Brain pericyte (primary cell): ENCODE data around the gene GCKR.

Experiments
- DNase-seq: peaks from one replicate; pipeline ENCODE4 v3.0.0-alpha.2; 2012; ENCODE audit warnings: low read depth, low spot score

The GCKR gene

GRCh38 chr2:27496357-27497287 lies at the start of gene GCKR:
Gene GCKR (plus strand): TSS chr2:27496839. CDS start chr2:27496905, 66 bp downstream.
- DNase-seq: no peak

GRCh38 chr2:27448381-27448780 lies 48.3 kb upstream of the GCKR start:
- no peak for DNase-seq

- no peak for DNase-seq
These were observed 45.5 kb upstream of the GCKR start for GRCh38 chr2:27451095-27451494.

- no peak for DNase-seq
These were observed 42.7 kb upstream of the GCKR start for GRCh38 chr2:27453968-27454367.

- DNase-seq: no peak
These were observed 35.5 kb upstream of the GCKR start for GRCh38 chr2:27461118-27461517.

- DNase-seq: no peak
These were observed 32.2 kb upstream of the GCKR start for GRCh38 chr2:27464443-27464842.

GRCh38 chr2:27471961-27472360 lies 24.7 kb upstream of the GCKR start:
- no peak for DNase-seq

- DNase-seq: no peak
These were observed 11.1 kb upstream of the GCKR start for GRCh38 chr2:27485496-27485895.

GRCh38 chr2:27489118-27489497 lies 7.5 kb upstream of the GCKR start:
- no peak for DNase-seq

GRCh38 chr2:27489498-27490397 lies 6.9 kb upstream of the GCKR start, which contains the start of gene IFT172:
Gene IFT172 (minus strand): TSS chr2:27489743. CDS start chr2:27489653, 90 bp downstream.
- peak; percentile 90 for DNase-seq

- DNase-seq: no peak
These were observed 4.1 kb upstream of the GCKR start for GRCh38 chr2:27492557-27492956.

- no peak for DNase-seq
These were observed 2.7 kb upstream of the GCKR start for GRCh38 chr2:27493948-27494283.

GRCh38 chr2:27494284-27494943 lies 2.2 kb upstream of the GCKR start:
- DNase-seq: no peak

- no peak for DNase-seq
These were observed 1.6 kb upstream of the GCKR start, which contains the start of gene FNDC4 for GRCh38 chr2:27494944-27495554. Gene FNDC4 (minus strand): TSS chr2:27495200. CDS start chr2:27494679, 521 bp downstream.

GRCh38 chr2:27495840-27496356 lies 741 bp upstream of the GCKR start:
- no peak for DNase-seq

GRCh38 chr2:27497288-27497627 lies 619 bp downstream of the GCKR start:
- DNase-seq: no peak

GRCh38 chr2:27498975-27499374 lies 2.3 kb downstream of the GCKR start:
- DNase-seq: no peak

- no peak for DNase-seq
These were observed 4.4 kb downstream of the GCKR start for GRCh38 chr2:27501042-27501441.

- DNase-seq: no peak
These were observed 5.5 kb downstream of the GCKR start for GRCh38 chr2:27502142-27502541.

- no peak for DNase-seq
These were observed 9.9 kb downstream of the GCKR start for GRCh38 chr2:27506587-27506986.

GRCh38 chr2:27507293-27507692 lies 10.7 kb downstream of the GCKR start:
- no peak for DNase-seq
